Caco-2 (cell line): ENCODE measurements around the gene KLHL36. TPM values are rescaled to one million over a fixed set of nuclear protein-coding genes. Genes with fewer than 3 reads are reported as not detected.

ENCODE experiments used
- BruUV-seq: library from RNA; stranded (reverse); fragments of 400-500 nt; replicated peaks from 2 replicates; lab custom pipeline; 2021; lab: Mats Ljungman, UMichigan
- CTCF ChIA-PET: fragments of 300-600 bp; sonication (Branson Sonifier 250); formaldehyde crosslinking; loops from one replicate; lab custom pipeline; 2022; ENCODE audit warnings: antibody characterized with exemption; lab: Charles Lee
- POLR2A ChIA-PET: fragments of 300-600 bp; sonication (Branson Sonifier 250); formaldehyde crosslinking; loops from one replicate; lab custom pipeline; 2022; ENCODE audit warnings: antibody characterized with exemption; lab: Charles Lee
- DNase-seq, 2 experiments: peaks; one replicate each; pipeline versions ENCODE4 v3.0.0 to v3.0.0-alpha.2; 2020 to 2022
- H3K27me3 ChIP-seq: replicated peaks from 2 replicates; pipeline ENCODE4 v1.6.0; 2011; ENCODE audit warnings: low read length; ENCODE audit not compliant: control insufficient read depth, insufficient read depth
- H3K36me3 ChIP-seq: 2 replicates; pipeline ENCODE4 v1.5.1; 2011; ENCODE audit warnings: low read length; ENCODE audit not compliant: control insufficient read depth, insufficient read depth
- H3K4me1 ChIP-seq: fragments of 250-450 bp; sonication (Bioruptor Pico); 2 replicates; pipeline ENCODE4 v1.5.1; 2020; ENCODE audit warnings: mild to moderate bottlenecking
- H3K4me3 ChIP-seq: 2 replicates; pipeline ENCODE4 v1.5.1; 2011; ENCODE audit warnings: low read depth, mild to moderate bottlenecking, control low read depth, low read length
- H3K9me3 ChIP-seq: fragments of 250-450 bp; sonication (Bioruptor Pico); 2 replicates; pipeline ENCODE4 v1.5.1; 2020; ENCODE audit warnings: mild to moderate bottlenecking, moderate library complexity
- H3K27ac Mint-ChIP-seq: one replicate; pipeline ENCODE4 v1.8.0; 2022; ENCODE audit warnings: mixed read lengths; ENCODE audit not compliant: unreplicated experiment
- H3K27me3 Mint-ChIP-seq: one replicate; pipeline ENCODE4 v1.8.0; 2022; ENCODE audit warnings: mixed read lengths; ENCODE audit not compliant: insufficient read depth, unreplicated experiment
- H3K36me3 Mint-ChIP-seq: one replicate; pipeline ENCODE4 v1.8.0; 2022; ENCODE audit warnings: mild to moderate bottlenecking, mixed read lengths; ENCODE audit not compliant: insufficient read depth, unreplicated experiment
- H3K4me1 Mint-ChIP-seq: one replicate; pipeline ENCODE4 v1.8.0; 2022; ENCODE audit warnings: low read depth, mixed read lengths; ENCODE audit not compliant: unreplicated experiment
- H3K4me3 Mint-ChIP-seq: one replicate; pipeline ENCODE4 v1.8.0; 2022; ENCODE audit warnings: mild to moderate bottlenecking, moderate library complexity, mixed read lengths; ENCODE audit not compliant: unreplicated experiment
- H3K9me3 Mint-ChIP-seq: one replicate; pipeline ENCODE4 v1.8.0; 2022; ENCODE audit warnings: mixed read lengths; ENCODE audit not compliant: unreplicated experiment
- CTCF ChIP-seq, 2 experiments: fragments of 200-600 bp in 1 of 2; IDR thresholded peaks; 1 replicate in 1 of 2; 2 replicates in 1 of 2; pipeline versions ENCODE4 v1.5.1 to v1.8.0; 2011 to 2022; ENCODE audit warnings: antibody characterized with exemption in 1 of 2, control low read depth in 1 of 2, inconsistent platforms in 1 of 2, low read depth in 1 of 2, low read length in 1 of 2, mild to moderate bottlenecking in 1 of 2, moderate library complexity in 1 of 2; ENCODE audit not compliant: insufficient read depth in 1 of 2, severe bottlenecking in 1 of 2, unreplicated experiment in 1 of 2
- intact Hi-C: fragments of 100-400 bp; cut with micrococcal nuclease; formaldehyde crosslinking; loops from one replicate; pipeline ENCODE4 v1.10.0; 2022; ENCODE audit not compliant: unreplicated experiment
- total RNA-seq: library from RNA; stranded (reverse); gene quantifications from 2 replicates; pipeline ENCODE4 v1.2.3, GENCODE V29; 2022

The KLHL36 gene
- total RNA-seq, 1 experiment from 2014 or later: 70.2 TPM

GRCh38 chr16:84663433-84664101, 15.3 kb downstream of the KLHL36 start:
- H3K36me3 Mint-ChIP-seq: peaks cover 55% of the 10 kb centered on the region
- CTCF ChIA-PET: interaction anchor here (1.1 to 1.9 kb wide), 2 partner anchors 9 to 11 kb away, joined by 3 to 7 read pairs; no protein-coding TSS in a partner anchor
- H3K27me3 Mint-ChIP-seq: no peaks in the 10 kb centered on the region

DNA sequence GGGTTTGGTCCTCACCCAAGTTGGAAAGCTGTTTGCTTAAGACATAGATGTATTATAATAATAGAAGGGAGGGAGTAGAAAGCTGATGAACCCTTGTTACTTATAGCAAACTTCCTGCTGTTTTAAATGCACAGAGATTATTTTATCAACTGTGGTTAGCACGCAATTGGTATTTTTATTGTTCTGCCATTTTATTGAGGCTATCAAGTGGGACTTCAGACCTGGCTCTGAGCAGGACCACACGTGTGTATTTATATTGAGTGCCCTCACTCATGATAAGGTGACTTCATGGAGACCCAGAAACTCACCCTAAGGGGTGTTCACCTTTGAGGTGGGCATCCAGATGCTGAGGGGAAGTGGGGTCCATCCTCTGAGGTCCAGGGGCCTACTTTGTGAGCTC, 17.0 kb downstream of the KLHL36 start:
- Histone ChIP-seq H3K27me3 (no peaks in the 10 kb centered on the region), H3K9me3 (no peaks in the 10 kb centered on the region), H3K4me3 (no peak overlapping the region), H3K36me3 (peaks cover 4% of the 10 kb centered on the region; the same call in 1 of the 2 replicates), H3K4me1 (no peaks in the 10 kb centered on the region)
- no peaks in the 10 kb centered on the region for H3K27me3 Mint-ChIP-seq
- no peaks in the 10 kb centered on the region for H3K9me3 Mint-ChIP-seq
- peaks cover 37% of the 10 kb centered on the region for H3K36me3 Mint-ChIP-seq
- no peak overlapping the region for H3K4me3 Mint-ChIP-seq
- no peak for DNase-seq
- no peaks in the 10 kb centered on the region for H3K4me1 Mint-ChIP-seq
- BruUV-seq: no TSS peak
- POLR2A ChIA-PET: interaction anchor here (0.5 kb wide), 1 partner anchor 103 kb away, joined by 3 read pairs; no protein-coding TSS in a partner anchor
- no peak for TF ChIP-seq CTCF (IDR thresholded peaks at IDR 0.05; ENCODE audit: insufficient read depth in 1 of 2, low read depth in 1 of 2, low read length in 1 of 2, severe bottlenecking in 1 of 2, unreplicated experiment in 1 of 2)
- intact Hi-C loops: no loop called here
- H3K27ac Mint-ChIP-seq: no peak overlapping the region
- CTCF ChIA-PET: no interaction called here

More at GRCh38 chr16:84663433-84664101, 15.3 kb downstream of the KLHL36 start:
- POLR2A ChIA-PET: interaction anchor here (0.6 kb wide), 1 partner anchor 168 kb away, joined by 4 read pairs; no protein-coding TSS in a partner anchor
- no peaks in the 10 kb centered on the region for H3K4me1 Mint-ChIP-seq
- no peak overlapping the region for H3K4me3 Mint-ChIP-seq
- H3K27ac Mint-ChIP-seq: no peak overlapping the region
- intact Hi-C loops: no loop called here
- TF ChIP-seq CTCF (IDR thresholded peaks at IDR 0.05; ENCODE audit: insufficient read depth in 1 of 2, low read depth in 1 of 2, low read length in 1 of 2, severe bottlenecking in 1 of 2, unreplicated experiment in 1 of 2): no peak
- peaks cover 4% of the 10 kb centered on the region; the same call in 1 of the 2 replicates for H3K36me3 ChIP-seq
- H3K4me1 ChIP-seq: no peaks in the 10 kb centered on the region
- BruUV-seq: no TSS peak
- H3K27me3 ChIP-seq: no peaks in the 10 kb centered on the region
- H3K9me3 Mint-ChIP-seq: no peaks in the 10 kb centered on the region
- DNase-seq: no peak
- H3K4me3 ChIP-seq: no peak overlapping the region
- H3K9me3 ChIP-seq: no peaks in the 10 kb centered on the region

- TF ChIP-seq CTCF (IDR thresholded peaks at IDR 0.05; ENCODE audit: insufficient read depth in 1 of 2, low read depth in 1 of 2, low read length in 1 of 2, severe bottlenecking in 1 of 2, unreplicated experiment in 1 of 2): no peak
- ChIA-PET CTCF (interaction anchor here (0.7 kb wide), 1 partner anchor 60 kb away, joined by 4 read pairs; no protein-coding TSS in a partner anchor), POLR2A (no interaction called here)
- no peak overlapping the region for H3K4me3 Mint-ChIP-seq
- Histone ChIP-seq H3K27me3 (no peaks in the 10 kb centered on the region), H3K4me1 (no peaks in the 10 kb centered on the region), H3K9me3 (no peaks in the 10 kb centered on the region), H3K36me3 (peaks cover 2% of the 10 kb centered on the region; the same call in 1 of the 2 replicates), H3K4me3 (no peak overlapping the region)
- intact Hi-C loops: no loop called here
- no peaks in the 10 kb centered on the region for H3K9me3 Mint-ChIP-seq
- H3K4me1 Mint-ChIP-seq: no peaks in the 10 kb centered on the region
- peaks cover 34% of the 10 kb centered on the region for H3K36me3 Mint-ChIP-seq
- BruUV-seq: no TSS peak
- H3K27me3 Mint-ChIP-seq: no peaks in the 10 kb centered on the region
- H3K27ac Mint-ChIP-seq: no peak overlapping the region
- DNase-seq: no peak
Observed at GRCh38 chr16:84665843-84666242, 17.5 kb downstream of the KLHL36 start.
